Progenitor cell of endocrine pancreas (in vitro differentiated cells): ENCODE data around the gene SLC1A5. TPM values are rescaled to one million over a fixed set of nuclear protein-coding genes. Genes with fewer than 3 reads are reported as not detected.
A peak's percentile ranks its signal among the peaks of the same experiment; 100 is the strongest.

Experiments
- DNase-seq: peaks from one replicate; pipeline ENCODE4 v3.0.0; 2021; ENCODE audit warnings: low spot score; ENCODE audit not compliant: unreplicated experiment
- H3K27ac Mint-ChIP-seq: 2 replicates; pipeline ENCODE4 v1.8.0; 2021; ENCODE audit warnings: mild to moderate bottlenecking, moderate library complexity, mixed read lengths
- H3K27me3 Mint-ChIP-seq: 2 replicates; pipeline ENCODE4 v1.8.0; 2021; ENCODE audit warnings: mixed read lengths
- H3K36me3 Mint-ChIP-seq: 2 replicates; pipeline ENCODE4 v1.8.0; 2022; ENCODE audit warnings: mixed read lengths; ENCODE audit not compliant: insufficient read depth
- H3K4me1 Mint-ChIP-seq: 2 replicates; pipeline ENCODE4 v1.8.0; 2021; ENCODE audit warnings: low read depth, mixed read lengths
- H3K4me3 Mint-ChIP-seq: 2 replicates; pipeline ENCODE4 v1.8.0; 2021; ENCODE audit warnings: low read depth, mild to moderate bottlenecking, moderate library complexity, mixed read lengths
- H3K9me3 Mint-ChIP-seq: 2 replicates; pipeline ENCODE4 v1.8.0; 2021; ENCODE audit warnings: low read depth, mixed read lengths
- CTCF ChIP-seq: fragments of 200-600 bp; sonication (generic); IDR thresholded peaks from one replicate; pipeline ENCODE4 v1.5.0; 2021; ENCODE audit warnings: antibody characterized with exemption, mild to moderate bottlenecking; ENCODE audit not compliant: unreplicated experiment
- total RNA-seq: library from RNA; stranded (reverse); gene quantifications from 2 replicates; pipeline ENCODE4 v1.2.1, GENCODE V29; 2021

Gene SLC1A5
- total RNA-seq, 1 donor from 2014 or later, result 24.2 TPM

- no peaks in the 10 kb centered on the region for H3K9me3 Mint-ChIP-seq
- DNase-seq, result no peak
- peaks cover 31% of the 10 kb centered on the region for H3K27me3 Mint-ChIP-seq
- peaks cover 1% of the 10 kb centered on the region for H3K36me3 Mint-ChIP-seq
- no peak for TF ChIP-seq CTCF
- peaks cover 7% of the 10 kb centered on the region for H3K4me1 Mint-ChIP-seq
- H3K27ac Mint-ChIP-seq, result peak overlapping the region; percentile 89
- peak overlapping the region; percentile 77 for H3K4me3 Mint-ChIP-seq
Observed at GRCh38 chr19:46787040-46787330, 1.4 kb downstream of the SLC1A5 start.

- Mint-ChIP-seq H3K4me3 (peak overlapping the region; percentile 77), H3K27me3 (peaks cover 31% of the 10 kb centered on the region), H3K4me1 (peaks cover 7% of the 10 kb centered on the region), H3K9me3 (no peaks in the 10 kb centered on the region), H3K27ac (no peak overlapping the region), H3K36me3 (peaks cover 1% of the 10 kb centered on the region)
- no peak for TF ChIP-seq CTCF
- no peak for DNase-seq
Observed at GRCh38 chr19:46786236-46787039, 2.0 kb downstream of the SLC1A5 start.

GRCh38 chr19:46785980-46786235 lies 2.5 kb downstream of the SLC1A5 start:
- Mint-ChIP-seq H3K27ac (peak overlapping the region; percentile 64), H3K4me3 (peak overlapping the region; percentile 77), H3K4me1 (peaks cover 7% of the 10 kb centered on the region), H3K36me3 (peaks cover 1% of the 10 kb centered on the region), H3K9me3 (no peaks in the 10 kb centered on the region), H3K27me3 (peaks cover 31% of the 10 kb centered on the region)
- DNase-seq, result no peak
- TF ChIP-seq CTCF, result no peak

DNA sequence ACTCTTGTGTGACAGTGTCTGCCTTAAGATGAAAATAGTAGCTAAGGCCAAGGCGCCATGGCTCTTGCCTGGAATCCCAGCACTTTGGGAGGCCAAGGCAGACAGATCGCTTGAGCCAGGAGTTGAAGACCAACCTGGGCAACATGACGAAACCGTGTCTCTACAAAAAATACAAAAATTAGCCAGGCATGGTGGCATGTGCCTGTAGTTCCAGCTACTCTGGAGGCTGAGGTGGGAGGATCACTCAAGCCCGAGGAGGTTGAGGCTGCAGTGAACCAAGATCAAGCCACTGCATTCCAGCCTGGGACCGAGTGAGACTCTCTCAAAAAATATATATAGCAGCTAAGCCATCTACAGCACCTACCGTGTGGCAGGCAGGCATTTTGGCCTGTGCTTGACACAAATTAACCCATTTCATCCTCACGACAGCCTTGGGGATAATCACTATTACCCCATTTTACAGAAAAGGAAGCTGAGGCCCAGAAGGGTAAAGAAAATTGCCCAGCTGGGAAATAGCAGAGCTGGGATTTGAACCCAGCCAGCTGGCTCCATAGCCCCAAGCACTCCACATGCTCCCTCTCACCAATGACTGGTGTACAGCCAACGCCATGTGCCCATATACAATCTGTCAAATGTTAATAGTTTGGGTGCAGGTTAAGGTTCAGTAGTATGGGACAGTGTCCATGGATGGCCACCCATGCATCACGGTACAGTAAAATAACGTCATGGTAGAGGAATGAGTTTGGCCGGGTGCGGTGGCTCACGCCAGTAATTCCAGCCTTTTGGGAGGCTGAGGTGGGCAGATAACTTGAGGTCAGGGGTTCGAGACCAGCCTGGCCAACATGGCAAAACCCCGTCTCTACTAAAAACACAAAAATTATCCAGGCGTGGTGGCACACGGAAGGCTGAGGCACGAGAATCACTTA lies 3.1 kb downstream of the SLC1A5 start:
- peak overlapping the region; percentile 77 for H3K4me3 Mint-ChIP-seq
- H3K27me3 Mint-ChIP-seq, result peaks cover 31% of the 10 kb centered on the region
- no peak for TF ChIP-seq CTCF
- no peaks in the 10 kb centered on the region for H3K9me3 Mint-ChIP-seq
- peaks cover 1% of the 10 kb centered on the region for H3K36me3 Mint-ChIP-seq
- peak overlapping the region; percentile 89 for H3K27ac Mint-ChIP-seq
- H3K4me1 Mint-ChIP-seq, result peaks cover 7% of the 10 kb centered on the region
- DNase-seq, result no peak

- peaks cover 27% of the 10 kb centered on the region for H3K27me3 Mint-ChIP-seq
- H3K4me3 Mint-ChIP-seq, result peak overlapping the region; percentile 57
- no peaks in the 10 kb centered on the region for H3K9me3 Mint-ChIP-seq
- H3K27ac Mint-ChIP-seq, result peak overlapping the region; percentile 89
- peaks cover 7% of the 10 kb centered on the region for H3K4me1 Mint-ChIP-seq
- peak; percentile 34 for TF ChIP-seq CTCF
- H3K36me3 Mint-ChIP-seq, result peaks cover 1% of the 10 kb centered on the region
- no peak for DNase-seq
Observed at GRCh38 chr19:46784262-46785053, 3.9 kb downstream of the SLC1A5 start.
